DMS114 treated with DMSO at 0.1 percent for 48 hours (cell line): Measurements from ENCODE around the gene RCOR2.
"Not testable (repeated sequence)": the region's sequence is repeated elsewhere in the genome, so short reads cannot be mapped to it uniquely, and the experiment has no call there.

Source experiments
- DNase-seq: peaks from one replicate; lab custom pipeline; 2025; ENCODE audit not compliant: unreplicated experiment; lab: John Stamatoyannopoulos, UW

RCOR2 gene

DNA sequence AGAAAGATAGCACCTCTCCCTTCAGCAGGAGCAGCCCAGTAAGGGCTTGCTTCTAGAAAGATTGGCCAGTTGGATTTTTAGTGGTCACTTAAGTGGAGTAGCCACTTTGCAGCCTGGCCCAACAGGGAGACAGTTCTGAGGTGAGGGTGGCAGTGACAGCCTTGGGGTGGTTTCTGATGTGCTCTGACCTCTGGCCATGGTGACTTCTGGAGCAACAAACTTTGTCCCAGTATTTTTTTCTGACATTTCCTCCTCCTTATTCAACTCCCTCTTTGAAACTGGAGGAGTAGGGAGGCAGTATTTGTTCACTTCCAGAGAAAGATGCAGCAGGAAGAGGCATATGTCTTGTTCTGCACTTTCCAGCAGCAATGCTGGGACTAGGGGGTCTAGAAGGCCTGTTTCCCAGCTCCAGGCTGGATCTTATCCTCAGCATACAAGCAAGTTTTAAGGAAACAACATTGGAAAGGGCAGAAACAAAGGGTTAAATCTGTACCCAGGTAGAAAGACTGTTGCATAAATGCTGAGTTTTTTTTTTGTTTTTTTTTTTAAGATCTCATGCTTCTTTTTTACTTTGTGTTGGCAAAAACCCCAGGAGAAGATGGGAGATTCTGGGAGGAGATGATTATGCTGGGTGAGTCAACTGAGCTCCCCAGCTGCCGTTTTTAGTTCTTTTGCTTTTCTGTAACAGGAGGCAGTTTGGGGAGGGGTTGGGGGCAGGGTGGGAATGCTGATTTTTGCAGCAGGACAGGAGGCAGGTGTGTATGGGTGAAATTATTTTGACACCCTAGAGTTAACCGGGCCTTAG is 37.2 kb downstream of the RCOR2 start:
- DNase-seq: no peak

DNA sequence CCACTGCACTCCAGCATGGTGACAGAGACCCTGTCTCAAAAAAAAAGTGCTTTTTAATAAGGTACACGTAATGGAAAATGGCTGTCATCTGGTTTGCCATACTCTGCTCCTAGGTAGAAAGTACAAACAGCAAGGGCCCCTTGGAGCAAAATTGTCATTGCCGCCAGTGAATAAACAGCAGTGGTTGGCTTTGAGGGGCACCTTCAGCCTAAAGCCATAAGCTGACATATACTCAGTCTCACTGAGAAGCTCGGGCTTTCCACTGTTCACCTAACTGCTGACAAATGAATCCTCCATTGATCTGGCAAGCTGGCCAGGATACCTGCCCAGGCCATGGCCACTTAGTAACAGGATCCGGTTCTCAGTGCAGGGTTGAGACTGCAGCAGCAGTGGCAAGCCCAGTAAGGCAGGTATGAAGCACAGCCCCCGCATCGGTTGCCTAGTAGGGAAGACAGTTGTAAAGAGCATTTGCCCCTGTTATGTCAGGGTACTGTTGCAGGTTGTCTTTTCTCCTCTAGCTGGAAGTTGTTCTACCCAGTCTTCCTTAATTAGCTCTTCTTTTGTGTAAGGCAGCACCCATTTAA is 39.2 kb downstream of the RCOR2 start:
- no peak for DNase-seq

DNA sequence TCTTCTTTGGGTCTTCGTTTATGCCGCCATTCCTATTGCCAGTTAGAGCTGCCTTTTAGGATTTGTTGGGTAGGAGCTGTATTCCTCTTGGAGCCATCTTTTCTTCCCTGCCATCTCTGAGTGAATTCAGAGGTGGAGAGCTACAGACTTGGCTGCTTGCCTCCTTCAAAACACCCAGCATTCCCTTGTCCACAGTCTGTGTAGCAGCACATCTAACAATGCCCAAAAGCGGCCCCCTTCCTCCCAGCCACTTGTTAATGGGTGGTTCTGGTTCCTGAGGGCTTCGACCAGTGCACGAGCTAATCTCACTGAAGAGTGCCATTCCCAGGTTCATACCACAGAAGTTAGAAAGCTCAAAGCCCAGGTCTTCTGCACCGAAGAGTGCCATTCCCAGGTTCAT is 40.3 kb downstream of the RCOR2 start:
- DNase-seq: no peak

DNA sequence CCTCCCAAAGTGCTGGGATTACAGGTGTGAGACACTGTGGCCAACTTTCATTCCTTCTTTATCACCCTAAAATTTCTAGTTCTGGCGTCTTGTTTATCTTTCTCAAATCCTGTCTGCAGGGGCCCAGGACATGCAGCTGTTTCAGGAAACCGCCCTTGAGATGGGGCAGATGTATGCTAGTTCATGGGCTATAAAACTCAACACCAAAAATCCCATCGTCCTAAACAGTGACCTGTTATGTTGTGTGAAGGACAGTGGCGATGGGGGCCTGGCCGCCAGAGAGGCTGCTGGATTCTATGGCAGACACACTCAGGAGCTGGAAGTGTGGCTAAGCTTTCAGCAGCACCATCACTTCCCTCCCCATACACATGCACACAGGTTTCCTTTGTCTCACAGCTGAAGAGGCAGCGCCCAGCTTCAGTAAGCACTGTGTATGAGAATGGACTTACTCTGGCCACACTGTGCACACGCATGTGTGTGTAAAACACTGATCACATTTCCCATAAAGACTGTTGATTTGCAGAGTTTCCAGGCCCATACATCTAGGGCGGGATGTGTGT is 41.4 kb downstream of the RCOR2 start:
- no peak for DNase-seq

DNA sequence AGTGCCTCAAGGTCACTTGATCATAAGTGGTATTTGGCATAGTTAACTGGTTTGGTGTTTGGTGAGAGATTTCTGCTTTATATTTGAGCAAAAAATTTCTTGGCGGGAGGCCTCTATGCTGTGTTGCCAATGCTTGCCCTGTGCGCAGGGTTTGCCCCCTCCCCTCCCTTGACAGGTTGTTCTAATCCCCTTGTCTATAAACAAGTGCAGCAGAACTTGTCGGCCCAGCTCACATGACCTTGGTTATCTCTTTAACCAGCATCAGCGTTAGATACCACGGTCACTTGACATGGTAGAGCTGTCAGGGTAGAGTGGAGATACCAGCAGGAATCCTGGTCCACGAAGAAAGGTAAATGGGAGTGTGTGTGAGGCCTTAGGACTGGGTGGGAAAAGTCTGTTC is 42.5 kb downstream of the RCOR2 start:
- no peak for DNase-seq

DNA sequence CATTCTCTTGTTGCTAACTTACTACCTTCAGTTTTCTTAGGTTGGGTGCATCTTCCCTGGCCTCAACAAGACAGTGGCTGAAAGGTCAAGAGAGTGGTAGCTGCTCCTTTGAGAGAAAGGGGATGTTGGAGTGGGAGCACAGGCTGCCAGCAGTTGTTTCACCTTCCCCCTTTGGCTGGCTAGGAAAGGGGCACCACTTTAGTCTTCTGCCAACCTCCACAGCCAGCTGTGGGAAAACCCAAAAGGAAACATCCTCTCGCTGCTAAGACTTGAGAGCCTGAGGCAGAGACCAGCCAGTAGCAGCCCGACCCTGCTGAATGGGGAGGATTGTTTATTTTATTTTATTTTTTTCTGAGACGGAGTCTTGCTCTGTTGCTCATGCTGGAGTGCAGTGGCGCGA is 43.7 kb downstream of the RCOR2 start:
- no peak for DNase-seq

DNA sequence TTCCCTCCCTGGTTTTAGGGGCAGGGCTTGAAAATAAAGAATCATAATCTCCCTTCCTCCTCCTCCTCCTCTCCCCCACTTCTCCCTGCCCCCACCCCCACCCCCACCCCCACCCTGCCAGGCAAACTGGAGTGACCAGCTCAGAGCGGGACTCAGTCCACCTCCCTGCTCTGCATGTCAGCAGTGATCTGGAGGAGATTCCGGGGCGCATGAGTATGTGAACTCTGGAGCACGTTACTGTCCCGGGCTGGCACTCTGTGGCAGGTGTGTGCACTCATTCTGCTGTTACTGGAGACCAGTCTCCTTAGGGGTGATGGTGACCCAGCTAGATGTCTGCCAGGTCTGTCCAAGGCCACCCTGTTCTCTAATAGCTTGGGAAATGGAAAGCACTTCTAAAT is 44.2 kb downstream of the RCOR2 start:
- DNase-seq: no peak

DNA sequence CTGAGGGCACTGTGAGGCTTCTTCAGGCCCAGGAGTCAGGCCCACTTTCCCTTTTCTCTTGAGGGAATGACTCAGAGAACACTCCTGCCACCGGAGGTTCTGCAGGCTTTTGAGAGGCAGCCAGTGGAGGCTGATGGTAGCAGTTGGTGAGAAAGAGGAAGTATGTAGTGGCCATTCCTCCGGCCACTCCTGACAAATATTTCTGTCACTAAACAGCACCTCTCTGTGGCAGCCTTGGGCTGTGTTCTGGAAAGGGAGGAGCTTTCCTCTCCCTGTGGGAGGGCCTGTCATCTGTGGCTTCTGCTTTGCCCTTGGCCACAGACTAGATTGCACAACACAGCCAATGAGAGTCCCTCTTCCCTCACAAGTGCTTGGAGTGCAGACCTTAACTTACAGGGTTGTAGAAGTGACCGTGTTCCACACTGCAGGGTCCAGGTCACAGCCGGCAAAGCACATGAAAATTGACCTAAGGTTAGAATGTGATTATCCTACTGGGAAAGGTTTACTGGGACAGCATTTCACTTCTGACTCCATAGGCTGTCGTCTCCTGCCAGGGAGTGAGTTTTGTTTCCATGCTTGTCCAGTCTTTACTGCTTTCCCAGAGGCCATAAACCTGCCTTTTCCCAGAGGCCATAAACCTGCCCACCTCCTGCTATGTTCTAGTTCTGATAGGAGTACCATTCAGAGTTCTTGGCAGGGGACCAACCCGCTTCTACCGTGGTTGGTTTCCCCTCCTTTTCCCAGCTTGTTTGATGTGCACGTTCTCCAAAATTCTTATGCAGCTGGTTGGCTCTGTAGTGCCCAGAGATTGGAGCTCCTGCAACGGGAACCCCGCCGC is 44.8 kb downstream of the RCOR2 start:
- no peak for DNase-seq

DNA sequence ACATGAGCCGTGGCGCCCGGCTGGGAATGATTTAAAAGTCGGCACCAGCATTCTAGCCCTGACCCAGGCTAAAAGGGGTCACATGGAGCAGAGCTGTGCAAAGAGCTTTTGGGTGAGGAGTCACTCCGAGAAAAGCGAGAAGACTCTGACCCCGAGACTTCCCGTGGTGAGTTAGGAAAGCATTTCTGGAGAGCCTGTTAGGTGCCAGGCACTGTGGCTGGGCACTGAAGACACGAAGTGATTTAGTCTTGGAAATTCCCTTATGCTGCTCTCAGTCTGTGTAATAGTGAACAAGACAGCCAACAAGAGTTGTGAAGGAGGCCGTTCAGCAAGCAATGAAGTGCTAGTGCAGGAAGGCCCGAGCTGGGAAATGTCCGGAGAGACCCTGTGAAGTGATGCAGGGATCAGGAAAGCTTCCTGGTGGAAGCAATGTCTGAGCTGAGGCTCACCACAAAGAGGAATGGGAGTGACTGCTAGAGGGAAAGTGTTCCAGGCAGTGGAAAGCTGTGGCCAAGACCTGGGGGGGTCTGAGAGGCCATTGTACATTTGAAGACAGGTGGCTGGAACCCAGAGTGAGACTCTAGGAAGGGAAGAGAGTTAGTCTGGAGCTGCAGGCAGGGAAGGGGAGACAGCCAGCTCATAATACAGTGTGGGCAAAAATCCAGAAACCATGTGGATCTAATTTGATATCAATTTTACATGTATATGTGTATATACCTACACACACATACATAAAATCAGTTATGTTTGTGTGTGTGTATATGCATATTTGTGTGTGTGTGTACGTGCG is 46.4 kb downstream of the RCOR2 start:
- no peak for DNase-seq

DNA sequence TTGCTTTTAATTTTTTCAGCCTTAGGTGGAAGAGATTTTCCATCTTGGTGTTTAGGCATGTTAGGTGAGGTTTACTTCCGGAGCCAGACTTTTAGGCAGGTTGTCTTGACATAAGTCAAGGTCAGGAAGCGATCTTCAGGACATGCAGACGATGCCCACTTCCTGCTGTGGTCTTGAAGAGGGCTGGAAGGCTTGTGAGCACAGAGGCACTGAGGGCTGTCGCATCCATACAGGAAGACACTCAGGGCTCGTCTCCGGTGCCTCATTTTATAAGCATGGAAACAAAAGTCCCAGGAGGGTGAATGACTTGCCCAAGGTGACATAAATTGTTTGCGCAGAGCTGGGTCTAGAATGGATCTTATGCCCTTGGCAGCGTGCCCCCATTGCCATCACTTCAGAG is 47.3 kb downstream of the RCOR2 start:
- no peak for DNase-seq

DNA sequence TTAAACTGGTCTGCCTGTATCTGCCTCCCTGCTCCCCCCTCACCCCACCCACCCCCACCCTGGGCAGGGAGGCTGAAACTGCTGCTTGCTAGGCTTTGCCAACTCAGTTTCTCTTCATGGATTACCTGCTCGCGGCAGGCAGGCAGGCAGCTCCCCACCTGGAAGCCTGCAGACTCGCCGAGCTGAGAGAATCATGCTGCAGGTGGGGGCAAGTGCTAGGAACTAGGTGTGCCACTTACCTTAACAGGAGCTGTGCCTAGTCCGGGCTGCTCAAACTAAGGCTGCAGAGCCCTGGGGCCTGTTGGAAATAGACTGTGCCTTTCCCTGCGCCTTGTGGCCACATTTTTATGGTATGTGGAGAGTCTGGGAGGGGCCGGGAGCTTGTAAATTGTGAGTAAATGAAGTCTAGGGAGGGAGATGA is 47.8 kb downstream of the RCOR2 start:
- DNase-seq: no peak

DNA sequence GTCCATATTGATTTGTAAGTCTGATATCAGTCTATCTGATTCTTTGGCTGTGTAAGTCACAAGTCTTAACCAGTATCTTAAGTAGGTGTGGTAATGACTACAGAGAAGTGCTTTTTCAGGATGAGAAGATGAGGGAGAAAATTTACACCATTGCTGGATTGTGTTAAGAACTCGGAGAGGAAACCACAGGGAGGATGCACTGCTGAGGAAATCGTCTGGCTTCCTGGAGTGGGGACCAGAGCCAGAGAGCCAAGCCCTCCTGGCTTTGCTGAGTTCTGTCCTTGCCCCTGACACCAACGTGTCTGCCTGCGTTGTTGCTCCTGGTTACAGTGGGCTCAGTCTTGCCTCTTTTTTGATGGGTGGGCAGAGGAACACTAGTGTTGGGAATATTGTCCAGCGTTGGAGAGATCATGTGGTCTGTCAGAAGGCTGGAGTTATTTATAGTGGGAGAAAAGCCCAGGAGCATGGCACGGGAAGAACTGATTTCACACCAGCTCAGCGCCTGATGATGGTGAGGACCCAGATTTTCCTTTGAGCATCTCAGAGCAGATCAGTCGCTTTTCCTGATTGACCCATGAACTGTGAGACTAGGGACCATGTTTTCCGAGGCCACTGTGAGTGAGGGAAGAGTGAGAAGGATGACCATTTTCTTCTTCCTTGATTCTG is 48.4 kb downstream of the RCOR2 start:
- DNase-seq: no peak

DNA sequence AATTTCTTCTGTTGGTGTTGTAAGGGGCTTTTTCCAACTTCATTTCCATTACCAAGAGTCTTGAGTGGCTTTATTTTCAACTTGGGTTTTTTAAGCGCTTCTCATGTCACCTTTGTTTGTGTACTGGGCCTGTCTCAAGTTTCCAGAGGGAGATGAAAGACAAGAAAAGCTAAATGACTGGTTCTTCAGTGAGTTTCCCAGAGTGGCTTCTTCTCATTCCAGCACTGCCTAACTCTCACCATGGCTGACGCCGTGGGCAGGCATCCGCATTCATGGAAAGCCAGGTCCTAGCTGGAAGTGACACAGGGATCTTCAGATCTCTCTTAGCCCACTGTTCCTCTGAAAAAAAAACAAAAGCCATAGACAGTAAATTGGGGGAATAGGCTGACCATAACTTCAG is 49.5 kb downstream of the RCOR2 start:
- no peak for DNase-seq

DNA sequence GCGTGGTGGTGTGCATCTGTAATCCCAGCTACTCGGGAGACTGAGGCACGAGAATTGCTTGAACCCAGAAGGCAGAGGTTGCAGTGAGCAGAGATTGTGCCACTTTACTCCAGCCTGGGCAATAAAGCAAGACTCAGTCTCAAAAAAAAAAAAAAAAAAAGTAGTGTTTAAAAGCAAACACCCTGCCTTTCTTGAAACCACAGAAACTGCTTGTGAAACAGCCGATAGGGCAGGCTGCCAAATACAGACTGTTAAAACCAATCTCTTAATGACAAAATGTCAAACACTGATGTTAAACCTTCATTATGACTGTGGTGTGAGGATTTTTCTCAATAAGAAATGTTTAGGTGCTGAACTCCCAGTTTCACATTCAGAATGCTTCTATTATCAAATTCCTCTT is 50.8 kb downstream of the RCOR2 start:
- no peak for DNase-seq

DNA sequence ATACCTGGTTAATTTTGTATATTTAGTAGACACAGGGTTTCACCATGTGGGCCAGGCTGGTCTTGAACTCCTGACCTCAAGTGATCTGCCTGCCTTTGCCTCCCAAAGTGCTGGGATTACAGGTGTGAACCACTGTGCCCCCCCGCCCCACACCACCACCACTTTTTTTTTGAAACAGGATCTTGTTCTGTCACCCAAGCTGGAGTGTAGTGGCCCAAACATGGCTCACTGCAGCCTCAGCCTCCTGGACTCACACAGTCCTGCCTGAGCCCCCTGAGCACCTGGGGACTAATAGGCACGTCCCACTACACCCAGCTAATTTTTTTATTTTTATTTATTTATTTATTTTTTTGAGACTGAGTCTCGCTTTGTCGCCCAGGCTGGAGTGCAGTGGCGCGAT is 53.3 kb downstream of the RCOR2 start:
- not testable (repeated sequence) for DNase-seq

DNA sequence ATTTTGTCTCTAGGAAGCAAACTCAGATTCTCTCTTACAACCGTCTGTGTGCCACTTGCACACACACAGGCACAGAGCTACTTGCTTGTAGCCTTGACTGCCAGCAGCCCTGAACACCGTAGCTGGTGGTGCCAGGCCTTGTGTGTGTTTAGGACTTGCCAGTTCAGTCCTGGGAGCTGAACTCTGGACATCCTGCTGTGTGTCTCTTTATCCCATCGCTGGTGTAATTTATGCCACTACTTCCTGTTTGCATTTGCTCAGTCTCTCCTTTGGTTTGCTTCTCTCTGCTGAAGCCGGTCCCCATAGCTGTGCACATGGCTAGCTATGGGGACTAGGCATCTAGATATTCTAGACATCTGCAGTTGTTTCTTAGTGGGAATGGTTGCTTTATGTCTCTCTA is 54.0 kb downstream of the RCOR2 start:
- DNase-seq: no peak
